HG03460 (cell line): Measurements from ENCODE around the gene TRDMT1.

ENCODE experiments used
- ATAC-seq: cut with Tn5 transposase; IDR thresholded peaks from one replicate; pipeline ENCODE4 v1.9.1; 2021; ENCODE audit not compliant: unreplicated experiment

Gene TRDMT1

DNA sequence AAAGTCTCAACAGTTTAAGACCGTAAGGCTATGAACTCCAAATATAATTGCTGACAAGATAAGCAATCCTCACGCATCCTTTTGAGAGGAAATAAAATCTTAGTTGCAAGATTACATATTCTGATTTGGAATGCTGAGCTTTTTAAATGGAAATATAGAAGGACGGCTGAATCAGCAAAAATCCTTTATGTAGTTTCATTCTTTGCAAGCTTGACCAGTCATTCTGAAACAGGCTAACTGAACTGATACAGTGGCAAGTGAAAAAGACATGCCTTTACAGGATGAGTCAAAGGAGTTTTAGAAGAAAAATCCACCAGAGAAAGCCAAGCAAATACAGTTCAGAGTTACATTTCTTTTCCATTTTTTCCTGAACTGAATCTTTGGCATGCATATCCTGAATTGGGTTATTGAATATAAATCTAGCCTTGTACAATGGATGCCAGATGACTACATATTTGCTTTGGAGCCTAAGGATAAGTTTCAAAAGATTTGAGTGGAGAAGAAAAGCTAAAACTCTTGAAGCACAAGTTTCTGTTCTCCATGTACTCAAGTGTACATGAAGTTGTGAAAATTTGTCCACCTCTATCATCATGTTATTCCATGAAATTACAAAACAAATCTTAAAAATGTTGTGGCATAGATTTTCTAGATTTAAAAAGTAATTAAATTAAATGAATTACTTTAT is 30.9 kb upstream of the TRDMT1 start:
- ATAC-seq = no peak

DNA sequence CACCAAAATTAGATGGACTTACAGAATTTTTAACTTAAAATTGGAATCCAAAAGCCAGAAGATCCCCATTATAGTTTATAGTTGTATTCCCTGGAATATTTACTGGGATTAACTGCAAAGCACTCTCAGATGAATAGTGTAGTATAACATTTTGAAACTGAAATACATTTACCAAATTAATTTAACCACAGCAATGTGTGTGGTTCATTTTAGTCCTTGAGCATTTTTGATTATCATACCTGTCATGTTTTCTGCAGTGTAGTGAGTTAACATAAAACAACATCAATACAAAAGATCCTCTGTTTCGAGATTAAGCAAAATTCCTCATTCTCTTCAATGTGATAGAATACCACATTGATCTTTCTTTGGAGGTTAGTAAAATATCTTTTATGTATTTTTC is 30.3 kb upstream of the TRDMT1 start:
- ATAC-seq = no peak

DNA sequence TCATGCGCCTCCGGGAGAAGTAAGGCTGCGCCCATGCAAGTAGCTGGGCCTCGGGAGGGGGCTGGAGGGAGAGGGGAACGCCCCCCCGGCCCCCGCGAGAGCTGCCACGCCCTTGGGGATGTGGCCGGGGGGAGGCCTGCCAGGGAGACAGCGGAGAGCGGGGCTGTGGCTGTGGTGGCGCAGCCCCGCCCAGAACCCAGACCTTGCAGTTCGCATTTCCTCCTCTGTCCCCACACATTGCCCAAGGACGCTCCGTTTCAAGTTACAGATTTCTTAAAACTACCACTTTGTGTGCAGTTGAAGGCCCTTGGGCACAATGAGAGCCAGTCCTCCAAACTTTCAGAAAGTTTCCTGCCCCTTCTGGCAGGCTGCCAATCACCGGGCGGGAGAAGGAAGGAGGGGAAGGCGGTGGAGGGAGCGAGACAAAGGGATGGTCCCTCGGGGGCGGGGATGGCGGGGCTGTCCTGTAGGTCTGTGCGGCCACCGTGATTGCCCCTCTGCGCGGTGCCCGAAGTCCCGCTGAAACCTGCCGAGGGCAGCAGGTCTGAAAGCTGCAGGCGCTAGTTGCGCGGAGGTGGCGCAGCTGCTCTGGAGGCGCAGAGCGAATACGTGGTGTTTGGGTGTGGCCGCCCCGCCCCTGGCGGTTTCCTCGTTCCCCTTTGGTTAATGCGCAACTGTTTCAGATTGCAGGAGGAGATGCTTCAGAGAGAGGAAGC is 28.7 kb upstream of the TRDMT1 start:
- peak; percentile 47 for ATAC-seq

GRCh38 chr10:17229717-17229966 is 28.2 kb upstream of the TRDMT1 start:
- ATAC-seq = no peak

GRCh38 chr10:17229016-17229716 is 27.7 kb upstream of the TRDMT1 start:
- peak; percentile 24 for ATAC-seq

GRCh38 chr10:17228091-17229015 is 26.9 kb upstream of the TRDMT1 start, which contains the start of gene VIM:
TSS of gene VIM (plus strand) at chr10:17228241. CDS start at chr10:17229423, 1,182 bp downstream.
- peak; percentile 27 for ATAC-seq

- ATAC-seq = peak; percentile 25
Measured at GRCh38 chr10:17227367-17228090, 26.1 kb upstream of the TRDMT1 start.

DNA sequence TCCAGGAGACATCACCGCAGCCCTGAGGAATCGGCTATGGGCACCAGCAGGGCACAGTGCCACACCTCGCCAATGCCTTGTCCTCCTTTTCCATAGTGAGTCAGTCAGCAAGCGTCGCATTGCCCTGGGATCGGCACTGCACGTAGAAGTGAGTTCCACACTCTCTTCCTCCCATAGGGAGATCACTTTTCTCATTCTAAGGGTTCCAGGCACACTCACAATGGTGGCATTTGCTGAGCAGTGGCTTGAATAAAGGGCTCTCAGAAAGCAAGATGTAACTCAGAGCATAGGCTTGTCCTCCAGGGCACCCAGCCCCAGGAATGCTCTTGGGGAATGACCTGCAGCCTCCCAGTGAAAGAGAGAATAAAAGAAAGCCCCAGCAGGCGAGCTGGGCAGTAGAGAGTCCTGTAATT is 25.4 kb upstream of the TRDMT1 start:
- ATAC-seq = no peak

GRCh38 chr10:17225808-17226207 is 24.3 kb upstream of the TRDMT1 start:
- ATAC-seq = no peak

DNA sequence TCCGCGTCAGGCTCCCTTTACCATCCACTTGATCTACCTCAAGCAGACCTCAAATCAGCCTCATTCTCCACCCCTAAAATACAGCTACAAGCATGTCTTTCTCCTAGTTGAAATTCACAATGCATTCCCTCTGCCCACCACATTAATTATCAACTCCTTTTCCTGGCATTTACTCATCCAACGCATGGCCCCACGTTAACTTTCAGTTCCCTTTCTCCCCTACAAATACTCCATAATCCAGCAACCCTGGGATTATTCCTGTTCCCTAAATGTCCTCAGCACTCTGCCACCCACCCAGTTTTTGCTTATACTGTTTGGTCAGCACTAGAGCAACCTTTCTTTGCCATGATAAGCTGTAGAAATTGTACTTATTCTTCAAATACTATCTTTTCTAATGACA is 20.9 kb upstream of the TRDMT1 start:
- ATAC-seq = no peak

- ATAC-seq = no peak
Measured at GRCh38 chr10:17220652-17221100, 19.2 kb upstream of the TRDMT1 start.

- ATAC-seq = no peak
Measured at GRCh38 chr10:17219024-17219423, 17.6 kb upstream of the TRDMT1 start.

DNA sequence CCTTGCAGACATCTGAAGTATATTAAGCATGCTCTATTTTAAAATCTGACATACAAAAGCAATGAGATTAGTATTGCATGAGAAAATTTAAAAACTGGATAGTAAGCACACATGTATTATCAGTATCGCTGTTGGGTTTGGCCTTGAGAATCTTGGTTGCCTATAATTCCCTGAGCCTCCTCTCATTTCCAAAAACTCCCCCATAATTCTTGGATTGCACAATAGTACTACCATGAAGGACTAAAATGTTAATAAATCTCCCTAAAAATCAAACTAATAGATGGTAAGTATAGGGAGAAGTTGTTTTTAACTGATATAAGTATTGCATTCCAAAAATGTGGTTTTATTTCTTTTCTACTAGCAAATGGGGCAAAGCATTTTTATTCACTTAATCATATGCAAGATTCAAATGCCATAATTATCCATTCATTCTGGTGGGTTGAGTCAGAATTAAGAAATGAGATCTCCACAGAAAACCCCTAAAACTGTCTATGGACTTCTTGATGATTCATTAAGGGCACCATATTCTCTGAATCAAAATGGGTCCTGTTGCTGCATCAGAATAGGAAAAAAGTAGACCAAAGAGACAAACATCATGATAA is 16.3 kb upstream of the TRDMT1 start:
- ATAC-seq = no peak

DNA sequence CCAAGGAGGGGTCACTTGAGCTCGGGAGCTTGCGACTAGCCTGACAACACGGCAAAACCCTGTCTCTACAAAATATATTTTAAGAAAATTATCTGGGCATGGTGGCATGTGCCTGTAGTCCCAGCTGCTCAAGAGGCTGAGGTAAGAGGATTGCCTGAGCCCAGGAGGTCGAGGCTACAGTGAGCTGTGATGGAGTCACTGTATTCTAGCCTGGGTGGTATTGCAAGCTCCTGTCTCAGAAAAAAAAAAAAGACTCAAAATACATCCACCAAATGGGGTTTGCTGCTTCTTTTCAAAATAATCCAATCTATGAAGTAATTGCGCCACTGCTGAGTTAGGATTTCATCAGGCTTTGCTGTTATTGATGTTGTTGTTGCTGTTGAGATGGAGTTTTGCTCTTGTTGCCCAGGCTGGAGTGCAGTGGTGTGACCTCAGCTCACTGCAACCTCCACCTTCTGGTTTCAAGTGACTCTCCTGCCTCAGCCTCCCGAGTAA is 15.5 kb upstream of the TRDMT1 start:
- no peak for ATAC-seq

- ATAC-seq = peak; percentile 100
Measured at GRCh38 chr10:17216217-17216900, 14.9 kb upstream of the TRDMT1 start.

- no peak for ATAC-seq
Measured at GRCh38 chr10:17215782-17216122, 14.3 kb upstream of the TRDMT1 start.

GRCh38 chr10:17214971-17215781 is 13.7 kb upstream of the TRDMT1 start:
- ATAC-seq = no peak

GRCh38 chr10:17214526-17214925 is 13.1 kb upstream of the TRDMT1 start:
- ATAC-seq = no peak
